ENCODE results near the gene KRT38.

KRT38 gene

DNA sequence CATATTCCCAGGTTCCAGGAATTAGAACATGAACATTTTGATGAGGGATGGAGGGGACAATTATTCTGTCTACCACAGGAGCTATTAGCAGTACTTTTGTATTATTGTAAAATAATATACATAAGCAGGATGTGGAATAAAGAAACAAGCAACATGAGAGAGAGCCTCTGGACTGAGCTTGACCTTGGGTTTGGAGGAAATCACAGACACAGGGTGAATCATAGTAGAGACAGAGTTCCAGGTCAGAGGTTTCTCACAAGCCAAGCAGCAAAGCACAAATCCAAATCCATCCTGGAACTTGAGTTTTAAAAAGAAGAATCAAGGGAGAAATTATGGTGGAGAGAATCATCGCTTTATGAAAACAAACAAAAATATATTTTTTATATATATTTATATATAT, 48.5 kb downstream of the KRT38 start:
- FAIRE-seq (no peak), DNase-seq (ENCODE audit: insufficient read length, low spot score) (no peak)
- TF ChIP-seq PAX5 (IDR thresholded peaks at IDR 0.05; ENCODE audit: insufficient read depth, low read length, severe bottlenecking) (no peak), POU2F2 (IDR thresholded peaks at IDR 0.05; ENCODE audit: low read depth, low read length) (no peak), POLR2AphosphoS5 (IDR thresholded peaks at IDR 0.05; ENCODE audit: low read depth, low read length) (no peak), SPI1 (IDR thresholded peaks at IDR 0.05; ENCODE audit: low read depth, low read length) (no peak), POLR2A (IDR thresholded peaks at IDR 0.05; ENCODE audit: low read depth, low read length) (no peak), TAF1 (IDR thresholded peaks at IDR 0.05; ENCODE audit: low read depth, low read length) (no peak)

DNA sequence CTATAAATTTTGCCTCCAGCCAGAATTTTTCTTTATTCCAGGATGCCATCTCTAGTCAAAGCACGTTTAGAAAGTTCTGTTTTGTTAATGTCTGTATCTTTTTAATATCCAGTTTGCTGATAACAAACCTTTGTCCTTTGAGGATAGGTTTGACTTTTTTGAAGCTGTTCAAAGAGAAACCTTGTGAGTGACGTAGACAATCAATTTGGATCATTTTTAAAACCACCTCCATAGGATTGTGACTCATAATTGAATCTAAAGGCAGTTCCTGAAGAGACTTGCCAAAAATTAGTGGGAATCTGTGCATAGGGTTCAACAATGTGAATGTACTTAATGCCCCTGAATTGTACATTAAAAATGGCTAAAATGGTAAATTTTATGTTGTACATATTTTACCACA, 49.2 kb downstream of the KRT38 start:
- DNase-seq (ENCODE audit: insufficient read length, low spot score) = no peak
- no peak for FAIRE-seq
- no peak for TF ChIP-seq TAF1 (IDR thresholded peaks at IDR 0.05; ENCODE audit: low read depth, low read length)

DNA sequence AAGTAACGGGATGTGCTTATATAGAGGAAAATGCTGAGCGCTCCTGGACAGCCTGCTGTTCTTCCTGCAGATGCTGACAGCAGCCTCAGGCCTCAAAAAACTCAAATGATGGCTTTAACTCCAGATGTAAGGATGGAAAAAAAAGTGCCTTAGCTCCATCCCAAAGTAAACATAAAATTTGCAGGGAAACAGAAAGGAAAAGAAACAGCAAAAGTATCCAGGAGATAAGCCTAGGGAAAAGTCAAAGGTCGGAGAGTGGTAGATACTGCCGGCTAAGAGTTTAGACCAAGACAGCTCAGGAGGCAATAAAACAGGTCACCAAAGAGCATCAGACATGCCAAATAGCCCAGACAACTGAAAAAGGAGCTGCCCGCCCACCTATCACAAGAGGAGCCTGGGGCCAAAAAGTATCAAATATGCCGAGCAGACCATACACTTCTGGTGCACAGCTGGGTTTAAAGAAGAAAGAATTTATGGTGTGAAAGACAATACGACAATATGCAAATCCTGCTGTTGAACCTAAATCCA, 50.3 kb downstream of the KRT38 start:
- FAIRE-seq (no peak), DNase-seq (ENCODE audit: insufficient read length, low spot score) (no peak)
- TF ChIP-seq POLR2AphosphoS5 (IDR thresholded peaks at IDR 0.05; ENCODE audit: low read depth, low read length) = no peak
- TF ChIP-seq POU2F2 (IDR thresholded peaks at IDR 0.05; ENCODE audit: low read depth, low read length) = no peak
- TF ChIP-seq PAX5 (IDR thresholded peaks at IDR 0.05; ENCODE audit: insufficient read depth, low read length, severe bottlenecking) = no peak
- TF ChIP-seq POLR2A (IDR thresholded peaks at IDR 0.05; ENCODE audit: low read depth, low read length) = no peak
- no peak for TF ChIP-seq TAF1 (IDR thresholded peaks at IDR 0.05; ENCODE audit: low read depth, low read length)
- TF ChIP-seq SPI1 (IDR thresholded peaks at IDR 0.05; ENCODE audit: low read depth, low read length) = no peak

DNA sequence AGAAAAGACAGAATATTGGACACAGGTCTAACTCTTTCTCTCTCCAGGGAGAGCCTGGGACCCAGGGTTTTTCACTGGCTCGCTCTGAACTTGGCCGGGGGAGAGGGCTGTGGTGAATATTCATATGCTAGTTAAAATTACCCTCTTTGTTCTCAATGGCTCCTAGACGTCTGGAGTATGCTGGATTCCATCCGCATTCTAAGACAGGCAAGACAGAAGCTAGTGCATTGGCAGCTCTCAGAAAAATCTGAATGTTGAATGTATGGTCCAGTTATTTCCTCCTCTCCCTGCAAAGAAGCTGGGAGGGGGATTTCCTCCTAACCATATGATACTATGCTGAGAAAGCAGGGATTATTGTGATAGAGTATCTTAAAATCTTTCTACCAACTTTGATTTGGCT, 53.1 kb downstream of the KRT38 start:
- DNase-seq (ENCODE audit: insufficient read length, low spot score) = no peak
- TF ChIP-seq POLR2AphosphoS5 (IDR thresholded peaks at IDR 0.05; ENCODE audit: low read depth, low read length) (no peak), POLR2A (IDR thresholded peaks at IDR 0.05; ENCODE audit: low read depth, low read length) (no peak), POU2F2 (IDR thresholded peaks at IDR 0.05; ENCODE audit: low read depth, low read length) (no peak), TAF1 (IDR thresholded peaks at IDR 0.05; ENCODE audit: low read depth, low read length) (no peak), SPI1 (IDR thresholded peaks at IDR 0.05; ENCODE audit: low read depth, low read length) (no peak), PAX5 (IDR thresholded peaks at IDR 0.05; ENCODE audit: insufficient read depth, low read length, severe bottlenecking) (no peak)
- FAIRE-seq = no peak

DNA sequence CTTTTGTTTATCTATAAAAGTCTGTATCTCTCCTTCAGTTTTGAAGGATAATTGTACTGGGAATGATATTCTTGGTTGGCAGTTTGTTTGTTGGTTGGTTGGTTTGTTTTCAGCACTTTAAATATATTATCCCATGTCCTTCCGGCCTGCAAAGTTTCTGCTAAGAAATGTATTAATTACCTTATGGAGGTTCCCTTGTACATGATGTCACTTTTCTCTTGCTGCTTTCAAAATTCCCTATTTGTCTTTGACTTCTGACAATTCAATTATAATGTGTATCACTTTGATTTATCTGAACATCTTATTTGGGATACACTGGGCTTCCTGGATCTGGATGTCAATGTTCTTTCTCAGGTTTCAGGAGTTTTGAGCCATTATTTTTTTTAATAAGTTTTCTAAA, 54.6 kb downstream of the KRT38 start:
- no peak for FAIRE-seq
- no peak for DNase-seq (ENCODE audit: insufficient read length, low spot score)
- TF ChIP-seq PAX5 (IDR thresholded peaks at IDR 0.05; ENCODE audit: insufficient read depth, low read length, severe bottlenecking) (no peak), SPI1 (IDR thresholded peaks at IDR 0.05; ENCODE audit: low read depth, low read length) (no peak), POU2F2 (IDR thresholded peaks at IDR 0.05; ENCODE audit: low read depth, low read length) (no peak), TAF1 (IDR thresholded peaks at IDR 0.05; ENCODE audit: low read depth, low read length) (no peak), POLR2AphosphoS5 (IDR thresholded peaks at IDR 0.05; ENCODE audit: low read depth, low read length) (no peak), POLR2A (IDR thresholded peaks at IDR 0.05; ENCODE audit: low read depth, low read length) (no peak)

Data from GM12891 (cell line).